NB4 (cell line): ENCODE results near the gene LRRC26.
A peak's percentile ranks its signal among the peaks of the same experiment; 100 is the strongest.

ENCODE experiments used
- DNase-seq: peaks from one replicate; pipeline ENCODE4 v3.0.0; 2010; ENCODE audit warnings: low read depth
- H3K4me3 ChIP-seq: one replicate; pipeline ENCODE4 v1.5.1; 2011; ENCODE audit warnings: mild to moderate bottlenecking, low read depth, low read length, moderate library complexity
- MAX ChIP-seq: IDR thresholded peaks from 2 replicates; pipeline ENCODE4 v1.6.1; 2011; ENCODE audit warnings: low read depth, low read length
- MYC ChIP-seq: IDR thresholded peaks from 2 replicates; pipeline ENCODE4 v1.6.1; 2011; ENCODE audit warnings: low read depth, low read length
- POLR2A ChIP-seq: IDR thresholded peaks from 2 replicates; pipeline ENCODE4 v1.6.1; 2011; ENCODE audit warnings: mild to moderate bottlenecking; ENCODE audit not compliant: insufficient read length; ENCODE audit errors: extremely low read depth
- TF ChIP-seq, protein P1 (sequence below): IDR thresholded peaks from one replicate; pipeline ENCODE4 v1.5.1; 2012; ENCODE audit warnings: low read depth, low read length

LRRC26 gene

GRCh38 chr9:137215196-137215986 is 45.5 kb upstream of the LRRC26 start:
- no peak overlapping the region for H3K4me3 ChIP-seq
- TF ChIP-seq MAX (no peak), MYC (no peak), POLR2A (no peak)
- TF ChIP-seq, protein P1, sequence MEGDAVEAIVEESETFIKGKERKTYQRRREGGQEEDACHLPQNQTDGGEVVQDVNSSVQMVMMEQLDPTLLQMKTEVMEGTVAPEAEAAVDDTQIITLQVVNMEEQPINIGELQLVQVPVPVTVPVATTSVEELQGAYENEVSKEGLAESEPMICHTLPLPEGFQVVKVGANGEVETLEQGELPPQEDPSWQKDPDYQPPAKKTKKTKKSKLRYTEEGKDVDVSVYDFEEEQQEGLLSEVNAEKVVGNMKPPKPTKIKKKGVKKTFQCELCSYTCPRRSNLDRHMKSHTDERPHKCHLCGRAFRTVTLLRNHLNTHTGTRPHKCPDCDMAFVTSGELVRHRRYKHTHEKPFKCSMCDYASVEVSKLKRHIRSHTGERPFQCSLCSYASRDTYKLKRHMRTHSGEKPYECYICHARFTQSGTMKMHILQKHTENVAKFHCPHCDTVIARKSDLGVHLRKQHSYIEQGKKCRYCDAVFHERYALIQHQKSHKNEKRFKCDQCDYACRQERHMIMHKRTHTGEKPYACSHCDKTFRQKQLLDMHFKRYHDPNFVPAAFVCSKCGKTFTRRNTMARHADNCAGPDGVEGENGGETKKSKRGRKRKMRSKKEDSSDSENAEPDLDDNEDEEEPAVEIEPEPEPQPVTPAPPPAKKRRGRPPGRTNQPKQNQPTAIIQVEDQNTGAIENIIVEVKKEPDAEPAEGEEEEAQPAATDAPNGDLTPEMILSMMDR: no peak
- no peak for DNase-seq

- no peak overlapping the region for H3K4me3 ChIP-seq
- TF ChIP-seq, protein P1: no peak
- TF ChIP-seq MYC: no peak
- TF ChIP-seq MAX: no peak
- TF ChIP-seq POLR2A: no peak
- no peak for DNase-seq
These were observed 44.8 kb upstream of the LRRC26 start for GRCh38 chr9:137214620-137215019.

GRCh38 chr9:137213160-137214060 is 43.6 kb upstream of the LRRC26 start:
- DNase-seq: no peak
- TF ChIP-seq MAX (no peak), POLR2A (no peak), MYC (no peak)
- TF ChIP-seq, protein P1: no peak
- H3K4me3 ChIP-seq: no peak overlapping the region

DNA sequence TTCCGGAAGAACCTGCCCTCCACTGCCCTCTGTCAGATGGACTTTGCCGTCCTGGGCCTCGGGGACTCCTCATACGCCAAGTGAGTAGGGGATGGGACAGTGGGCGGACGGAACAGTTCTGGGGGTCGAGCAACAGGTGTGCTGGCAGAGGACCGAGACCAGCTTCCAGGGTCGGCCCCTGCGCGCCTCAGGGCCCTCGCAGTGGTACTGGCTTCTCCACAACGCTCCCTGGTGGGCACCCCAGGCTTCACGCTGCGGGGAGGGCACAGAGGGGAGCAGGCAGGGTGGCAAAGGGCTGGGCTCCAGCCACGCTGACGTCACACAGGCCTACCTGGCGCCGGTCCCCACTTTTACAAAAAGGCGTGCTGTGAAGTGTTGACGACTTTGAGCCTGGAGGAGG is 42.7 kb upstream of the LRRC26 start:
- no peak for DNase-seq
- H3K4me3 ChIP-seq: no peak overlapping the region
- TF ChIP-seq POLR2A (no peak), MAX (no peak), MYC (no peak)
- TF ChIP-seq, protein P1: no peak

DNA sequence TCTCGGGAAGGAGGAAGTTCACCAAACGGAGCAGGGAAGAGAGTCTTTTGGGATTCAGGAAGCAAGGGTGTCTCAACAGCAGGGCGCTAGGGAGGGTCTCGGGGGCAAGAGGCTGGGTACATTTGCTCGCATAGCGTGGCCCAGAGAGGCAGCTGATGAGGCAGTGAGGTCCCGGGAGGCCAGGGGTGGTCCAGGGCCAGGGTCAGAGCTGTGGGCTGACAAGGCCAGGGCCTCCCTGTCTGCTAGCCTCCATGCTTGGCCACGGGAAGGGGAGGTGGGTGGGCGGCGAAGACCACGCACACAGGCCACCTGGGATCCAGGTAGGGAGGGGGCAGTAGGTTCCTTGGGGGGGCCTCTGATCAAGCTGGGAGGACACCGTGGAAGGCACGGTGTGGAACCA is 41.7 kb upstream of the LRRC26 start:
- H3K4me3 ChIP-seq: no peak overlapping the region
- no peak for TF ChIP-seq MAX
- no peak for DNase-seq

- no peak for TF ChIP-seq MAX
- TF ChIP-seq, protein P1: no peak
- H3K4me3 ChIP-seq: peak overlapping the region; percentile 99
- DNase-seq: no peak
These were observed 36.8 kb upstream of the LRRC26 start for GRCh38 chr9:137206602-137207001.
